ENCODE results near the gene SGMS2. TPM values are rescaled to one million over a fixed set of nuclear protein-coding genes. Genes with fewer than 3 reads are reported as not detected.
"Not testable (repeated sequence)": the region's sequence is repeated elsewhere in the genome, so short reads cannot be mapped to it uniquely, and the experiment has no call there.

Gene SGMS2
- total and polyA plus RNA-seq, 2 of the 13 experiments (the other 11 are each of a cell fraction or from before 2014, with no cell fraction given) = 1.2 to 1.7 TPM

DNA sequence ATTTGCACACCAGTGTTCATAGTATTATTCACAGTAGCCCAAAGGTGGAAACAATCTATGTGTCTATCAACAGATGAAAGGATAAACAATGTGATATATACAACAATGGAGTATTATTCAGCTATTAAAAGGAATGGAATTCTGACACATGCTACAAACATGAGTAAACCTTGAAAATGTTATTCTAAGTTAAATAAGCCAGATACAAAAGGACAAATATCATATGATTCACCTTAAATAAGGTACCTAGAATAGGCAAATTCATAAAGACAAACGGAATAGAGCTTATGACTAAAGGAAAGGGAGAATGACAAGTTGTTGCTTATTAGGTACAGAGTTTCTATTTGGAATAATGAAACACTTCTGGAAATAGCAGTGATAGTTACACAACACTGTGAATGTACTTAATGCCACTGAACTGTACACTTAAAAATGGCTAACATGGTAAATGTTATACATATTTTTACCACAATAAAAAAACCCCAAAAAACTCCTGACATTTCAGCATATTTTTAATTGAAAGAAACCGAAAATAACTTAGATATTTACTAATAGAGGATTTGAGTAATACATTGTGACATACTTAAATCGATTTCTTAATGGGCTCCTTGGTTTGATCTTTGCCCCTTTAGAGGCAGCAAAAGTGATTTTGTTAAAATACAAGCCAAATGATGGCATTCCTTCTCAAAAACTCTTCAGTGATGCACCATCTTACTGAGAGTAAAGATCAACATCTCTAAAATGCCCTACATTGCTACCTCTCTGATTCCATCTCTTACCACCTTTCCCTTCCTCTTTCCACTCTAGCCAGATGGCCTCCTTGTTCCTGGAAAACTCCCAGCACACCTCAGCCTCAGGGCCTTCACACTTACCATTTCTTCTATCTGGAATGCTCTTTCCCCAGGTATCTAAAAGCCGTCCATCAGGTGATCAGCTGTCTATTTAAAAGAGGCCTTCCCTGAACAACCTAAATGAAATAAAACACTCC is 98.0 kb downstream of the SGMS2 start:
- peaks cover 12% of the 10 kb centered on the region; the same call in 1 of the 2 replicates for H3K4me1 ChIP-seq (ENCODE audit: insufficient read depth, low read length)
- intact Hi-C loops (cut with micrococcal nuclease; ENCODE audit: unreplicated experiment) (no loop called here), in situ Hi-C loops (cut with HindIII; ENCODE audit: extremely low pct_ligation_motif_present, low pct_unique_long_range_greater_than_20kb) (no loop called here)
- no peaks in the 10 kb centered on the region for H3K36me3 ChIP-seq (replicated peaks in 1 of 2; ENCODE audit: control insufficient read depth in 1 of 2, insufficient read depth in 2 of 2, low read length in 2 of 2)
- no peak overlapping the region for H3K9ac ChIP-seq (ENCODE audit: insufficient read depth, low read depth, low read length)
- no peak overlapping the region for H3K27ac ChIP-seq (ENCODE audit: extremely low read length, insufficient read depth, low read length)
- ATAC-seq = peak; percentile 43; the same call in 2 of the 3 replicates
- TF ChIP-seq, protein P1, sequence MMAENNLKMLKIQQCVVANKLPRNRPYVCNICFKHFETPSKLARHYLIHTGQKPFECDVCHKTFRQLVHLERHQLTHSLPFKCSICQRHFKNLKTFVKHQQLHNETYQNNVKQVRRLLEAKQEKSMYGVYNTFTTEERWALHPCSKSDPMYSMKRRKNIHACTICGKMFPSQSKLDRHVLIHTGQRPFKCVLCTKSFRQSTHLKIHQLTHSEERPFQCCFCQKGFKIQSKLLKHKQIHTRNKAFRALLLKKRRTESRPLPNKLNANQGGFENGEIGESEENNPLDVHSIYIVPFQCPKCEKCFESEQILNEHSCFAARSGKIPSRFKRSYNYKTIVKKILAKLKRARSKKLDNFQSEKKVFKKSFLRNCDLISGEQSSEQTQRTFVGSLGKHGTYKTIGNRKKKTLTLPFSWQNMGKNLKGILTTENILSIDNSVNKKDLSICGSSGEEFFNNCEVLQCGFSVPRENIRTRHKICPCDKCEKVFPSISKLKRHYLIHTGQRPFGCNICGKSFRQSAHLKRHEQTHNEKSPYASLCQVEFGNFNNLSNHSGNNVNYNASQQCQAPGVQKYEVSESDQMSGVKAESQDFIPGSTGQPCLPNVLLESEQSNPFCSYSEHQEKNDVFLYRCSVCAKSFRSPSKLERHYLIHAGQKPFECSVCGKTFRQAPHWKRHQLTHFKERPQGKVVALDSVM (CRISPR knock-in tag; IDR thresholded peaks at IDR 0.05) = no peak
- peak; percentile 50; the same call in 1 of the 2 replicates for TF ChIP-seq CEBPB (IDR thresholded peaks at IDR 0.05; ENCODE audit: borderline replicate concordance, low read depth, low read length)
- TF ChIP-seq KAT2B (IDR thresholded peaks at IDR 0.05; ENCODE audit: borderline replicate concordance, low read depth, low read length) = no peak
- TF ChIP-seq ZFYVE20 (CRISPR knock-in tag; IDR thresholded peaks at IDR 0.05; ENCODE audit: borderline replicate concordance, low read depth) = no peak
- H3K79me2 ChIP-seq (ENCODE audit: insufficient read depth, low read length) = no peaks in the 10 kb centered on the region
- ChIA-PET POLR2A (no interaction called here), CTCF (ENCODE audit: low intra/inter-chr PET ratio, low total read pairs) (no interaction called here)
- H3K27me3 ChIP-seq (ENCODE audit: control insufficient read depth in 1 of 2, insufficient read depth in 2 of 2, low read length in 2 of 2) = no peaks in the 10 kb centered on the region
- H4K20me1 ChIP-seq (ENCODE audit: insufficient read depth, low read length) = no peaks in the 10 kb centered on the region
- no peak overlapping the region for H3K4me3 ChIP-seq (replicated peaks in 1 of 3; ENCODE audit: insufficient read depth in 1 of 3, low read depth in 2 of 3, low read length in 3 of 3)
- 18% methylated on average over 4 of the region's 4 CpGs for WGBS (ENCODE audit: low lambda C conversion rate)
- H2AFZ ChIP-seq (ENCODE audit: low read length) = no peak overlapping the region
- H3K4me2 ChIP-seq (ENCODE audit: low read depth, low read length) = no peak overlapping the region
- DNase-seq (ENCODE audit: low spot score) = no peak
- no peak for FAIRE-seq
- no TSS peak for BruUV-seq (replicated peaks)
- peaks cover 10% of the 10 kb centered on the region; the same call in 1 of the 2 replicates for H3K9me3 ChIP-seq (ENCODE audit: low read length)

DNA sequence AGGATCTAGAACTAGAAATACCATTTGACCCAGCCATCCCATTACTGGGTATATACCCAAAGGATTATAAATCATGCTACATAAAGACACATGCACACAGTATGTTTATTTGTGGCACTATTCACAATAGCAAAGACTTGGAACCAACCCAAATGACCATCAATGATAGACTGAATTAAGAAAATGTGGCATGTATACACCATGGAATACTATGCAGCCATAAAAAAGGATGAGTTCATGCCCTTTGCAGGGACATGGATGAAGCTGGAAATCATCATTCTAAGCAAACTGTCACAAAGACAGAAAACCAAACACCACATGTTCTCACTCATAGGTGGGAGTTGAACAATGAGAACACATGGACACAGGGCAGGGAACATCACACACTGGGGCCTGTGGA is 101.0 kb downstream of the SGMS2 start:
- H3K27ac ChIP-seq (ENCODE audit: extremely low read length, insufficient read depth, low read length); H3K4me2 ChIP-seq (ENCODE audit: low read depth, low read length); POLR2A ChIA-PET; intact Hi-C loops (cut with micrococcal nuclease; ENCODE audit: unreplicated experiment); H3K9me3 ChIP-seq (ENCODE audit: low read length); H4K20me1 ChIP-seq (ENCODE audit: insufficient read depth, low read length); in situ Hi-C loops (cut with HindIII; ENCODE audit: extremely low pct_ligation_motif_present, low pct_unique_long_range_greater_than_20kb); DNase-seq (ENCODE audit: low spot score); H3K9ac ChIP-seq (ENCODE audit: insufficient read depth, low read depth, low read length); FAIRE-seq; CTCF ChIA-PET (ENCODE audit: low intra/inter-chr PET ratio, low total read pairs); H3K79me2 ChIP-seq (ENCODE audit: insufficient read depth, low read length); H3K4me3 ChIP-seq (replicated peaks in 1 of 3; ENCODE audit: insufficient read depth in 1 of 3, low read depth in 2 of 3, low read length in 3 of 3); H3K36me3 ChIP-seq (replicated peaks in 1 of 2; ENCODE audit: control insufficient read depth in 1 of 2, insufficient read depth in 2 of 2, low read length in 2 of 2); H2AFZ ChIP-seq (ENCODE audit: low read length); H3K27me3 ChIP-seq (ENCODE audit: control insufficient read depth in 1 of 2, insufficient read depth in 2 of 2, low read length in 2 of 2); ATAC-seq; BruUV-seq (replicated peaks): not testable (repeated sequence)
- peaks cover 15% of the 10 kb centered on the region for H3K4me1 ChIP-seq (ENCODE audit: insufficient read depth, low read length)

- H3K36me3 ChIP-seq (replicated peaks in 1 of 2; ENCODE audit: control insufficient read depth in 1 of 2, insufficient read depth in 2 of 2, low read length in 2 of 2); in situ Hi-C loops (cut with HindIII; ENCODE audit: extremely low pct_ligation_motif_present, low pct_unique_long_range_greater_than_20kb); H3K9ac ChIP-seq (ENCODE audit: insufficient read depth, low read depth, low read length); H3K27ac ChIP-seq (ENCODE audit: extremely low read length, insufficient read depth, low read length); intact Hi-C loops (cut with micrococcal nuclease; ENCODE audit: unreplicated experiment); H3K4me3 ChIP-seq (replicated peaks in 1 of 3; ENCODE audit: insufficient read depth in 1 of 3, low read depth in 2 of 3, low read length in 3 of 3); BruUV-seq (replicated peaks); CTCF ChIA-PET (ENCODE audit: low intra/inter-chr PET ratio, low total read pairs); H3K27me3 ChIP-seq (ENCODE audit: control insufficient read depth in 1 of 2, insufficient read depth in 2 of 2, low read length in 2 of 2); H3K9me3 ChIP-seq (ENCODE audit: low read length); H4K20me1 ChIP-seq (ENCODE audit: insufficient read depth, low read length); H3K4me2 ChIP-seq (ENCODE audit: low read depth, low read length); POLR2A ChIA-PET; FAIRE-seq; DNase-seq (ENCODE audit: low spot score); H3K79me2 ChIP-seq (ENCODE audit: insufficient read depth, low read length); H2AFZ ChIP-seq (ENCODE audit: low read length); ATAC-seq: not testable (repeated sequence)
- WGBS (ENCODE audit: low lambda C conversion rate) = 17% methylated on average over 4 of the region's 4 CpGs
- H3K4me1 ChIP-seq (ENCODE audit: insufficient read depth, low read length) = peaks cover 23% of the 10 kb centered on the region
Measured at GRCh38 chr4:107926875-107927274, 102.1 kb downstream of the SGMS2 start.
